Hematopoietic multipotent progenitor cell (in vitro differentiated cells): Measurements from ENCODE around the gene SLF2. TPM values are rescaled to one million over a fixed set of nuclear protein-coding genes. Genes with fewer than 3 reads are reported as not detected.

Source experiments
- DNase-seq, 3 donors: peaks; one replicate each; pipeline ENCODE4 v3.0.0-alpha.2; 2011 to 2015; ENCODE audit warnings: low read depth in 2 of 3, low spot score in 2 of 3
- total RNA-seq: library from RNA; depleted of rRNA; stranded (reverse); fragments of >200 nt; gene quantifications from one replicate; pipeline ENCODE4 v1.2.3, GENCODE V29; 2012

SLF2 gene
- total RNA-seq, 1 donor: 9.2 TPM

GRCh38 chr10:100997360-100998182, 84.8 kb downstream of the SLF2 start:
- DNase-seq: peak; percentile 46 to 63 (median 61)

GRCh38 chr10:100998183-100998990, 85.6 kb downstream of the SLF2 start:
- DNase-seq: peak; percentile 52 to 83 (median 80)

GRCh38 chr10:100998991-100999741, 86.4 kb downstream of the SLF2 start:
- peak; percentile 70 to 80 (median 72) for DNase-seq

- DNase-seq: no peak
Measured at GRCh38 chr10:100999742-101000126, 87.0 kb downstream of the SLF2 start, which contains the start of gene LZTS2. Gene LZTS2 (plus strand): TSS chr10:100999808. CDS start chr10:101002539, 2,731 bp downstream.

GRCh38 chr10:101000127-101000914, 87.6 kb downstream of the SLF2 start:
- DNase-seq: peak in 1 of 3 donors; percentile 25

GRCh38 chr10:101000915-101001658, 88.3 kb downstream of the SLF2 start:
- peak in 1 of 3 donors; percentile 31 for DNase-seq

GRCh38 chr10:101001659-101002035, 88.9 kb downstream of the SLF2 start:
- no peak for DNase-seq

- DNase-seq: no peak
Measured at GRCh38 chr10:101002456-101002855, 89.7 kb downstream of the SLF2 start.

- DNase-seq: no peak
Measured at GRCh38 chr10:101003639-101004206, 91.0 kb downstream of the SLF2 start.

- DNase-seq: no peak
Measured at GRCh38 chr10:101005361-101005760, 92.6 kb downstream of the SLF2 start.

GRCh38 chr10:101005869-101006567, 93.3 kb downstream of the SLF2 start:
- no peak for DNase-seq

- no peak for DNase-seq
Measured at GRCh38 chr10:101006593-101007098, 93.9 kb downstream of the SLF2 start.

- DNase-seq: no peak
Measured at GRCh38 chr10:101007099-101007711, 94.4 kb downstream of the SLF2 start.

GRCh38 chr10:101007915-101008822, 95.4 kb downstream of the SLF2 start:
- no peak for DNase-seq

- no peak for DNase-seq
Measured at GRCh38 chr10:101008823-101009423, 96.2 kb downstream of the SLF2 start.

- DNase-seq: no peak
Measured at GRCh38 chr10:101010329-101010728, 97.6 kb downstream of the SLF2 start.
